GM10266 (cell line): Measurements from ENCODE around the gene SSR3.

Experiments
- DNase-seq: peaks from one replicate; pipeline ENCODE4 v3.0.0; 2012; ENCODE audit errors: extremely low spot score
- TF ChIP-seq, protein P1 (sequence below): IDR thresholded peaks from 2 replicates; pipeline ENCODE4 v1.5.1; 2012; ENCODE audit warnings: mild to moderate bottlenecking, low read depth; ENCODE audit not compliant: control insufficient read depth, insufficient read depth; ENCODE audit errors: missing control alignments

SSR3 gene

DNA sequence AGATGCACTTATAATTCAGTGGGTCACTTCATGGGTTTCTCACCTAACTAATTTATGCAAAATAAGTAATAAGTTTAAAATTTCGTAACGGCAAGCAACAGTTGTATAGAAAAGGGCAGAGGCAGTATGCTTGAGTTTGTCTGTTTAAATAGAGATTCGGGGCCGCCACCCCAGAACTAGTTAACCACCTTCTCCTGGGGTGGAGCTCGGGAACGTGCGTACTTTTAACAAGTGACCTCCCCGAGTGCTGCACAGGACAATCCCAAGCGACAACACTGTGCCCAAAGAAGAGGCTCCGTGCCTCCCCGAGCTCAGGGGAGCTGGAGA lies 439 bp downstream of the SSR3 start:
- TF ChIP-seq, protein P1, sequence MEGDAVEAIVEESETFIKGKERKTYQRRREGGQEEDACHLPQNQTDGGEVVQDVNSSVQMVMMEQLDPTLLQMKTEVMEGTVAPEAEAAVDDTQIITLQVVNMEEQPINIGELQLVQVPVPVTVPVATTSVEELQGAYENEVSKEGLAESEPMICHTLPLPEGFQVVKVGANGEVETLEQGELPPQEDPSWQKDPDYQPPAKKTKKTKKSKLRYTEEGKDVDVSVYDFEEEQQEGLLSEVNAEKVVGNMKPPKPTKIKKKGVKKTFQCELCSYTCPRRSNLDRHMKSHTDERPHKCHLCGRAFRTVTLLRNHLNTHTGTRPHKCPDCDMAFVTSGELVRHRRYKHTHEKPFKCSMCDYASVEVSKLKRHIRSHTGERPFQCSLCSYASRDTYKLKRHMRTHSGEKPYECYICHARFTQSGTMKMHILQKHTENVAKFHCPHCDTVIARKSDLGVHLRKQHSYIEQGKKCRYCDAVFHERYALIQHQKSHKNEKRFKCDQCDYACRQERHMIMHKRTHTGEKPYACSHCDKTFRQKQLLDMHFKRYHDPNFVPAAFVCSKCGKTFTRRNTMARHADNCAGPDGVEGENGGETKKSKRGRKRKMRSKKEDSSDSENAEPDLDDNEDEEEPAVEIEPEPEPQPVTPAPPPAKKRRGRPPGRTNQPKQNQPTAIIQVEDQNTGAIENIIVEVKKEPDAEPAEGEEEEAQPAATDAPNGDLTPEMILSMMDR: no peak

DNA sequence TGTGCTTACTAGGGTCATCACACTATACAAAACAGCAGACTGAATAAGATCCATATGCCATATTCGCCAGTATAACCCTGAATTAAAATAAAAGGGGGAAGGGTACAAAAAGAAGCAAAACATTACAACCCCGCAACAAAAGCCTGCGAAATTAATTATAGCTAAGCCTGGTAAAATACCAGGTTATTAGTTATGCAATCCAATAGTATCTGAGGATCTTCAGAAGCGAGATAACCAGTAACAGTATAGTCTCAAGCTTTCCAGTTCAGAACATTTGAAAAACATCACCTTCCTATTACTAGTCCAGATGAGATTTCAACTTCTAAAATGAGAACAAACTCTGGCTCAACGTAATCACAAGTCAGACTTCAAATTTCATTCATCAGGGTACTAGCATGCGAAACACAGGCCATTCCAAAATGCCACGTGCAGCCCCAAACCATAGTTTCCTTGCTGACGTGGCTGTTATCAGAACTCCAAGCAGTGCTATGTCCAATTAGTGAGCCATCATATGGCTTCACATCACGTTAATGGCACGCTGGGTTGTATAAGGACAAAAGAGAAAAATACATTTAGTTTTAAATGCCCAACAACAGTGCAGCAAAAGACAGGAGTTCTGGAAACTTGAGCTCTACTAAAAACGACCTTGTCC lies 1.1 kb downstream of the SSR3 start:
- no peak for DNase-seq
- TF ChIP-seq, protein P1: no peak

More for the DNA sequence above, 439 bp downstream of the SSR3 start:
- DNase-seq: no peak

- TF ChIP-seq, protein P1: no peak
- no peak for DNase-seq
Observed at GRCh38 chr3:156552973-156553372, 1.9 kb downstream of the SSR3 start.

GRCh38 chr3:156551746-156552145 lies 3.2 kb downstream of the SSR3 start:
- TF ChIP-seq, protein P1: no peak
- no peak for DNase-seq

GRCh38 chr3:156551261-156551660 lies 3.7 kb downstream of the SSR3 start:
- TF ChIP-seq, protein P1: no peak
- DNase-seq: no peak

- DNase-seq: no peak
- TF ChIP-seq, protein P1: no peak
Observed at GRCh38 chr3:156548902-156549301, 6.0 kb downstream of the SSR3 start.

GRCh38 chr3:156548041-156548687 lies 6.8 kb downstream of the SSR3 start:
- DNase-seq: no peak
- TF ChIP-seq, protein P1: no peak
